Gastrocnemius medialis (tissue), 4 donors: ENCODE measurements around the gene ADORA1. TPM values are rescaled to one million over a fixed set of nuclear protein-coding genes. Genes with fewer than 3 reads are reported as not detected.
A peak's percentile ranks its signal among the peaks of the same experiment; 100 is the strongest.

Source experiments
- ATAC-seq, 2 donors: fragments of 150-250 bp; one replicate each; pipeline ENCODE4 v1.9.1; 2016
- DNase-seq, 2 donors: peaks; one replicate each; pipeline ENCODE4 v3.0.0-alpha.2; 2019
- H3K27ac ChIP-seq, 4 donors: fragments of 200-600 bp; sonication (generic); 1 replicate in 1 of 4; 2 replicates in 3 of 4; pipeline ENCODE4 v1.5.1; 2016 to 2018; ENCODE audit warnings: mild to moderate bottlenecking in 2 of 4, moderate library complexity in 1 of 4
- H3K27me3 ChIP-seq, 3 donors: fragments of 200-600 bp; sonication (generic) in 2 of 3; 1 replicate in 1 of 3; 2 replicates in 2 of 3; pipeline versions ENCODE4 v1.5.1 to v1.6.0; 2016 to 2019; ENCODE audit warnings: mild to moderate bottlenecking in 1 of 3, moderate library complexity in 1 of 3
- H3K36me3 ChIP-seq, 2 donors: fragments of 200-600 bp; sonication (generic) in 1 of 2; one replicate each; pipeline ENCODE4 v1.5.1; 2017 to 2018
- H3K4me1 ChIP-seq, 2 donors: fragments of 200-600 bp; sonication (generic) in 1 of 2; one replicate each; pipeline ENCODE4 v1.5.1; 2016 to 2017; ENCODE audit warnings: mild to moderate bottlenecking in 2 of 2
- H3K4me3 ChIP-seq, 4 donors: fragments of 200-600 bp; sonication (generic) in 3 of 4; 1 replicate in 1 of 4; 2 replicates in 3 of 4; pipeline ENCODE4 v1.5.1; 2016 to 2019; ENCODE audit warnings: mild to moderate bottlenecking in 2 of 4
- H3K9me3 ChIP-seq, 3 donors: fragments of 200-600 bp; sonication (generic) in 2 of 3; 1 replicate in 1 of 3; 2 replicates in 2 of 3; pipeline ENCODE4 v1.5.1; 2016 to 2019
- POLR2A ChIP-seq, 2 donors: fragments of 450-650 bp; IDR thresholded peaks; one replicate each; pipeline ENCODE4 v1.6.1; 2017; ENCODE audit warnings: antibody characterized with exemption in 2 of 2, mild to moderate bottlenecking in 2 of 2, moderate library complexity in 2 of 2
- in situ Hi-C, 4 donors: fragments of 200-750 bp; cut with MboI; loops; one replicate each; pipeline versions ENCODE4 v1.15.0 to v1.8.0; 2017; ENCODE audit warnings: low sequenced_read_pairs in 4 of 4
- intact Hi-C: fragments of 100-400 bp; cut with DNase I; formaldehyde crosslinking; loops from one replicate; pipeline ENCODE4 v1.15.1; 2023; ENCODE audit warnings: low total_unique reads
- total RNA-seq, 4 donors: library from RNA; depleted of rRNA; stranded (reverse); fragments of >200 nt; gene quantifications; one replicate each; pipeline versions ENCODE4 v1.1.0 to v1.2.3, GENCODE V29; 2016
- TF ChIP-seq, protein P1 (sequence below), 5 experiments: fragments of 450-650 bp in 3 of 5; fragments of 200-600 bp in 2 of 5; sonication (generic) in 2 of 5; IDR thresholded peaks in 4 of 5; conservative IDR thresholded peaks in 1 of 5; 1 replicate in 4 of 5; 2 replicates in 1 of 5; pipeline ENCODE4 v1.5.1; 2016 to 2019; ENCODE audit warnings: antibody characterized with exemption in 5 of 5, mild to moderate bottlenecking in 3 of 5, moderate library complexity in 3 of 5

Gene ADORA1
- total RNA-seq, 4 donors from 2014 or later: 0.25 to 5.6 (median 1.7) TPM

DNA sequence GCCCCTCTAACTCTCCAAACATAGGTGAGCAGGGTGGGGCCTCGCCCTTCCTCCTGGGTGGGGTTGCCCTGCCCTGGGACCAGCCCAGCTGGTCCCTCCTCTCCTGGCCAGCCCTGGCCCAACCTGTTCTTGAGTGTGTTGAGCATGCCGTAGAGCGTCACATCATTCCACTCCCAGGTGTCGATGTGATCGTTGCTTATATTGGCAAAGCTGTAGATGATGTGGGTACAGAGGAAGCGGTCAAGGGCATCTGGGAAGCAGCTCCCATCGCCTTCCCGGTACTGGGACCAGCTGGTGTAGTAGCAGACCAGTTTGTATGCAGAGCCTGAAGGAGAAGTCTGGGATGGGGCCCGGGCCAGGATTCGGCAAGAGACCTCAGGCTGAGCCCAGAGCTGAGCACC lies 57.5 kb downstream of the ADORA1 start:
- ATAC-seq: no peak
- no peak overlapping the region for H3K4me3 ChIP-seq
- no peak overlapping the region for H3K27ac ChIP-seq
- TF ChIP-seq, protein P1, sequence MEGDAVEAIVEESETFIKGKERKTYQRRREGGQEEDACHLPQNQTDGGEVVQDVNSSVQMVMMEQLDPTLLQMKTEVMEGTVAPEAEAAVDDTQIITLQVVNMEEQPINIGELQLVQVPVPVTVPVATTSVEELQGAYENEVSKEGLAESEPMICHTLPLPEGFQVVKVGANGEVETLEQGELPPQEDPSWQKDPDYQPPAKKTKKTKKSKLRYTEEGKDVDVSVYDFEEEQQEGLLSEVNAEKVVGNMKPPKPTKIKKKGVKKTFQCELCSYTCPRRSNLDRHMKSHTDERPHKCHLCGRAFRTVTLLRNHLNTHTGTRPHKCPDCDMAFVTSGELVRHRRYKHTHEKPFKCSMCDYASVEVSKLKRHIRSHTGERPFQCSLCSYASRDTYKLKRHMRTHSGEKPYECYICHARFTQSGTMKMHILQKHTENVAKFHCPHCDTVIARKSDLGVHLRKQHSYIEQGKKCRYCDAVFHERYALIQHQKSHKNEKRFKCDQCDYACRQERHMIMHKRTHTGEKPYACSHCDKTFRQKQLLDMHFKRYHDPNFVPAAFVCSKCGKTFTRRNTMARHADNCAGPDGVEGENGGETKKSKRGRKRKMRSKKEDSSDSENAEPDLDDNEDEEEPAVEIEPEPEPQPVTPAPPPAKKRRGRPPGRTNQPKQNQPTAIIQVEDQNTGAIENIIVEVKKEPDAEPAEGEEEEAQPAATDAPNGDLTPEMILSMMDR (IDR thresholded peaks at IDR 0.05 in 4 of 5, conservative IDR thresholded peaks at IDR 0.05 in 1 of 5): no peak
- TF ChIP-seq POLR2A (IDR thresholded peaks at IDR 0.05): no peak
- no peaks in the 10 kb centered on the region for H3K9me3 ChIP-seq
- H3K36me3 ChIP-seq: no peaks in the 10 kb centered on the region
- no peak for DNase-seq
- H3K4me1 ChIP-seq: peaks cover 8 to 12% of the 10 kb centered on the region in 2 donors
- intact Hi-C loops: no loop called here
- in situ Hi-C loops: no loop called here
- H3K27me3 ChIP-seq: no peaks in the 10 kb centered on the region

DNA sequence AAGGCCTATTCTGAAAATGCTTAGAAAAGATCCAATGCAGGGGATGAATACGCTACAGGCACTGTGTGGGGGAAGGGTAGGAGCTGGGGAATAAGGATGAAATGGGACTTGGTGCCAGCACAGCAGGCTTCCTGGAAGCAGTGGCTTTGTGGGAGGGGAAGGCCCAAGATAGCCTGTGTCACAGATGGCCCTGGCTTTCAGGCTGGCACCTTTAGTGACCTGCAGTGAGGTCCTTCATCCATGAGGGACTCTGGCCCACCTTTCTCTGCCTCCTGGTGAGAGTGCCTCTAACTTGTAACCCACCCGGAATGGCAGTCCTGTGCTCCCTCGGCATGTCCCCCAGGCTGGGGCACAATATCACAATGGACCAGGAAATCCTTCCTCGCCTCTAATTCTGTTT lies 58.1 kb downstream of the ADORA1 start:
- H3K27ac ChIP-seq: no peak overlapping the region
- in situ Hi-C loops (no loop called here), intact Hi-C loops (no loop called here)
- no peak overlapping the region for H3K4me3 ChIP-seq
- H3K36me3 ChIP-seq: no peaks in the 10 kb centered on the region
- ATAC-seq: no peak
- H3K4me1 ChIP-seq: peaks cover 8 to 12% of the 10 kb centered on the region in 2 donors
- TF ChIP-seq POLR2A (IDR thresholded peaks at IDR 0.05): no peak
- TF ChIP-seq, protein P1 (IDR thresholded peaks at IDR 0.05 in 4 of 5, conservative IDR thresholded peaks at IDR 0.05 in 1 of 5): no peak
- DNase-seq: no peak
- no peaks in the 10 kb centered on the region for H3K9me3 ChIP-seq
- H3K27me3 ChIP-seq: no peaks in the 10 kb centered on the region

DNA sequence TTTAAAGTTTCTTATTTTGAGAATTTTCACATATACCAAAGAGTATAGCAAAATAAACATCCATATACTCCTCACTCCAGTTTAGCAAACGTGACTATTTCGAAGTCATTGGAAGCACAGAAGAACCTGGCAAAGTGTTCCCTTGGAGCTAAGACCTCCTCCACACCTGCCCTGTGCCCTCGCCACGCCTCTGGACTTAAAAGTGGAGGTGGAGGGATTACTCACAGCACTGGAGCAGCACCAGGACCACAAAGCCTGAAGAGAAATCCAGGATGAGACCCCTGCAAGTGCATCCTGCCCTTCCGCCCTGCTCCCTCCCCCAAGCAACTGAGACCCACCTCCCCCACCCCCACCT lies 58.5 kb downstream of the ADORA1 start:
- TF ChIP-seq, protein P1 (IDR thresholded peaks at IDR 0.05 in 4 of 5, conservative IDR thresholded peaks at IDR 0.05 in 1 of 5): no peak
- no peak for TF ChIP-seq POLR2A (IDR thresholded peaks at IDR 0.05)
- no peaks in the 10 kb centered on the region for H3K36me3 ChIP-seq
- H3K4me3 ChIP-seq: no peak overlapping the region
- in situ Hi-C loops: no loop called here
- ATAC-seq (no peak), DNase-seq (no peak)
- H3K27me3 ChIP-seq: no peaks in the 10 kb centered on the region
- peak overlapping the region in 1 of 4 donors; percentile 22 for H3K27ac ChIP-seq
- H3K4me1 ChIP-seq: peaks cover 8 to 12% of the 10 kb centered on the region in 2 donors
- H3K9me3 ChIP-seq: no peaks in the 10 kb centered on the region
- intact Hi-C loops: no loop called here

DNA sequence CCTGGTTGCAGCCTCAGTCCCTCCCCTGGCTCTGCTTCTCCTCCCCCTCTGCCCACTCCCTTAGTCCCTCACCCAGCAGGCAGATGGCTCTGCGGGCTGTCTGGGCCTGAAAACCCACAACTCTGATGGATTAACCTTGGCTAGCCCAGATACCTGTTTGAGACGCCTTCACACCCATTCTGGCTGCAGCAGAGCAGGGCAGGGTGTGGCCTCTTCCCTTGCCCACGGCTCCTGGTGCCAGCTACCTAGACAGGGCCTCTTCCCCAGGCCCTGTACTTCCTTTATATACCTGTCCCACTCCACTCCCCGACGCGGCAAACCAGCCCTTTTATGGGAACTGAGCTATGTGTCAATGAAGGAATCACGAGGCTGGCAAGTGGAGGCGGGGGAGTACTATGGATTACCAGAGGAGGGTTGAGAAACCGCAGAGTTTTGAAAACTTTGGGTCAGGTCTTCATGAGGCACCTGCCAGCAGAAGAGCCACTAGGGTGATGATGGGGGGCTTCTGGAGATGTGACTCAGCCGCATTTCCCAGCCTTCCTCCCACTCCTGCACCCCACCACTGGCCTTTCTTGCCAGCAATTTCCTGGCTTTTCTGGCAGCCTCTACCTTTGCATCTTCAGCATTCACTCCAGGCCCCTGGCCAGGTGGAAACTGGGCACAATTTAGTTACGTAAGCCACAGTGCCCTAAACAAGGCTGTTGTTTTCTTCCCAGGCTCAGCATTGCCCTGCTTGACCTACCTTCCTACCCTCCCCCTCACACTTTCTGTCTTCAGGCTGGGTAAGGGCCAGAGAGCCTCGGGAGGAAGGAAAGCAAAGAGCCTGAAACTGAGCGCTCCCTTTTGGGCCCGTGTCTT lies 59.1 kb downstream of the ADORA1 start, which contains the start of gene CHI3L1:
Gene CHI3L1 (minus strand): TSS at position 259 of the 858 bp plus-strand sequence. CDS start 81 bp downstream, at position 178.
- H3K9me3 ChIP-seq: no peaks in the 10 kb centered on the region
- no peaks in the 10 kb centered on the region for H3K36me3 ChIP-seq
- peaks cover 8 to 12% of the 10 kb centered on the region in 2 donors for H3K4me1 ChIP-seq
- in situ Hi-C loops (no loop called here), intact Hi-C loops (no loop called here)
- peak in 1 of 2 donors; percentile 60 for TF ChIP-seq POLR2A (IDR thresholded peaks at IDR 0.05)
- TF ChIP-seq, protein P1 (IDR thresholded peaks at IDR 0.05 in 4 of 5, conservative IDR thresholded peaks at IDR 0.05 in 1 of 5): no peak
- H3K4me3 ChIP-seq: no peak within 1 kb of the TSS
- no peaks in the 10 kb centered on the region for H3K27me3 ChIP-seq
- peak within 1 kb of the TSS in 1 of 4 donors; percentile 22 for H3K27ac ChIP-seq
- DNase-seq (no peak), ATAC-seq (peak; percentile 44 to 75)
